SU-DHL-6 (cell line): ENCODE data around the gene ASCL2.

Experiments used
- H2AFZ ChIP-seq: fragments of 200-600 bp; sonication (generic); 2 replicates; pipeline ENCODE4 v1.6.1; 2014; ENCODE audit warnings: low read depth, mild to moderate bottlenecking, moderate library complexity, mixed read lengths, antibody characterized with exemption, low read length; ENCODE audit not compliant: severe bottlenecking
- H3F3A ChIP-seq: fragments of 200-600 bp; shearing (Covaris generic); 2 replicates; pipeline ENCODE4 v1.6.0; 2016; ENCODE audit warnings: antibody characterized with exemption, mild to moderate bottlenecking; ENCODE audit not compliant: insufficient read depth
- H3K27ac ChIP-seq: fragments of 200-600 bp; sonication (generic); 2 replicates; pipeline ENCODE4 v1.5.1; 2016; ENCODE audit warnings: low read depth, mild to moderate bottlenecking, low read length, moderate library complexity, mixed read lengths
- H3K27me3 ChIP-seq: fragments of 200-600 bp; sonication (generic), shearing (Covaris generic); 2 replicates; pipeline ENCODE4 v1.6.0; 2014; ENCODE audit warnings: mild to moderate bottlenecking, low read length
- H3K36me3 ChIP-seq: fragments of 200-600 bp; sonication (generic); 2 replicates; pipeline ENCODE4 v1.6.1; 2014; ENCODE audit warnings: mild to moderate bottlenecking, low read length, mixed read lengths
- H3K4me2 ChIP-seq: fragments of 300-600, 200-600 bp; shearing (Covaris generic), sonication (generic); 2 replicates; pipeline ENCODE4 v1.6.0; 2014; ENCODE audit warnings: low read length, low read depth, mild to moderate bottlenecking; ENCODE audit not compliant: poor library complexity, severe bottlenecking
- H3K4me3 ChIP-seq: fragments of 200-600 bp; sonication (generic); 2 replicates; pipeline ENCODE4 v1.5.1; 2014; ENCODE audit warnings: antibody characterized with exemption, low read length, mild to moderate bottlenecking, mixed read lengths; ENCODE audit not compliant: insufficient read depth, poor library complexity, severe bottlenecking
- H3K79me2 ChIP-seq: fragments of 200-600 bp; sonication (generic); 2 replicates; pipeline ENCODE4 v1.6.1; 2014; ENCODE audit warnings: mild to moderate bottlenecking, low read length, moderate library complexity; ENCODE audit not compliant: insufficient read depth
- H3K9ac ChIP-seq: fragments of 200-600 bp; sonication (generic); 2 replicates; pipeline ENCODE4 v1.7.0; 2014; ENCODE audit warnings: mild to moderate bottlenecking, low read length
- H3K9me2 ChIP-seq: fragments of 200-600 bp; sonication (generic); replicated peaks from 2 replicates; pipeline ENCODE4 v1.6.1; 2014; ENCODE audit warnings: low read length; ENCODE audit not compliant: insufficient read depth
- H3K9me3 ChIP-seq: fragments of 200-600 bp; sonication (generic); 2 replicates; pipeline ENCODE4 v1.6.1; 2014; ENCODE audit warnings: low read length, mixed read lengths; ENCODE audit not compliant: insufficient read depth
- H4K20me1 ChIP-seq: fragments of 200-600 bp; sonication (generic); 2 replicates; pipeline ENCODE4 v1.6.1; 2014; ENCODE audit warnings: low read depth, mild to moderate bottlenecking, antibody characterized with exemption, low read length, moderate library complexity, mixed read lengths
- EZH2phosphoT487 ChIP-seq: fragments of 200-600 bp; sonication (generic), shearing (Covaris generic); conservative IDR thresholded peaks from 2 replicates; pipeline ENCODE4 v1.6.1; 2018; ENCODE audit warnings: mild to moderate bottlenecking, antibody characterized with exemption, low read length, moderate library complexity, mixed read lengths
- TF ChIP-seq, protein P1 (sequence below): fragments of 200-600 bp; sonication (generic); IDR thresholded peaks from one replicate; pipeline ENCODE4 v1.5.1; 2017; ENCODE audit warnings: antibody characterized with exemption, mild to moderate bottlenecking, low read length, moderate library complexity; ENCODE audit not compliant: insufficient read depth, poor library complexity, severe bottlenecking

Gene ASCL2

GRCh38 chr11:2224254-2224653, 46.1 kb downstream of the ASCL2 start:
- Histone ChIP-seq H3K4me2 (no peak overlapping the region), H3K9me2 (no peaks in the 10 kb centered on the region), H3K4me3 (no peak overlapping the region), H3K9me3 (no peaks in the 10 kb centered on the region), H3K36me3 (no peaks in the 10 kb centered on the region), H2AFZ (no peak overlapping the region), H4K20me1 (no peaks in the 10 kb centered on the region), H3K27me3 (peaks cover 2% of the 10 kb centered on the region; the same call in 1 of the 2 replicates), H3K79me2 (no peaks in the 10 kb centered on the region), H3K9ac (no peak overlapping the region), H3K27ac (no peak overlapping the region), H3F3A (no peaks in the 10 kb centered on the region)
- TF ChIP-seq, protein P1, sequence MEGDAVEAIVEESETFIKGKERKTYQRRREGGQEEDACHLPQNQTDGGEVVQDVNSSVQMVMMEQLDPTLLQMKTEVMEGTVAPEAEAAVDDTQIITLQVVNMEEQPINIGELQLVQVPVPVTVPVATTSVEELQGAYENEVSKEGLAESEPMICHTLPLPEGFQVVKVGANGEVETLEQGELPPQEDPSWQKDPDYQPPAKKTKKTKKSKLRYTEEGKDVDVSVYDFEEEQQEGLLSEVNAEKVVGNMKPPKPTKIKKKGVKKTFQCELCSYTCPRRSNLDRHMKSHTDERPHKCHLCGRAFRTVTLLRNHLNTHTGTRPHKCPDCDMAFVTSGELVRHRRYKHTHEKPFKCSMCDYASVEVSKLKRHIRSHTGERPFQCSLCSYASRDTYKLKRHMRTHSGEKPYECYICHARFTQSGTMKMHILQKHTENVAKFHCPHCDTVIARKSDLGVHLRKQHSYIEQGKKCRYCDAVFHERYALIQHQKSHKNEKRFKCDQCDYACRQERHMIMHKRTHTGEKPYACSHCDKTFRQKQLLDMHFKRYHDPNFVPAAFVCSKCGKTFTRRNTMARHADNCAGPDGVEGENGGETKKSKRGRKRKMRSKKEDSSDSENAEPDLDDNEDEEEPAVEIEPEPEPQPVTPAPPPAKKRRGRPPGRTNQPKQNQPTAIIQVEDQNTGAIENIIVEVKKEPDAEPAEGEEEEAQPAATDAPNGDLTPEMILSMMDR: no peak
- no peak for TF ChIP-seq EZH2phosphoT487

- Histone ChIP-seq H3K27ac (no peak overlapping the region), H3K36me3 (no peaks in the 10 kb centered on the region), H3K4me3 (no peak overlapping the region), H2AFZ (no peak overlapping the region), H3K27me3 (no peaks in the 10 kb centered on the region; the same call in 1 of the 2 replicates), H3K9me3 (no peaks in the 10 kb centered on the region), H3K79me2 (no peaks in the 10 kb centered on the region), H3K9ac (no peak overlapping the region), H3K4me2 (no peak overlapping the region), H3K9me2 (no peaks in the 10 kb centered on the region), H4K20me1 (no peaks in the 10 kb centered on the region), H3F3A (no peaks in the 10 kb centered on the region)
- TF ChIP-seq EZH2phosphoT487: no peak
- TF ChIP-seq, protein P1: no peak
These were observed 47.1 kb downstream of the ASCL2 start for GRCh38 chr11:2223153-2223794.

DNA sequence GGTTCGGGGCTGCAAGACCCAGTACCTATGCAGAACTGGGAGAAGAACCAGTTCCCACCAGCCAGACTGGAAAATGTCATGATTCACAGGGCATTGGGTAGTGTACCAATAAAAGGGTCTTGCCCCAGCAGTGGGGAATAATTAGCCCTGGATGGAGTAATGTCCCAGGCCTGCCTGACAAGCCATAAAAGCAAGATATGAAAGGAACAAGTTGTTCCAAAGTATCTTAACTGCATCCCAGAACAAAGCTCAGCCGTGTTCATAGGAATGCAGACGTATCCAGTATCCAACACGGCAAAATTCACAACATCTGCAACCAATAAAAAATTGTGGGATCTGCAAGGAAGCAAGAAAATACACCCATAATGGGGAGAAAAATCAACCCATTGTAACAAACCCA, 47.9 kb downstream of the ASCL2 start:
- TF ChIP-seq, protein P1: no peak
- no peak for TF ChIP-seq EZH2phosphoT487
- Histone ChIP-seq H3K9me3 (no peaks in the 10 kb centered on the region), H4K20me1 (no peaks in the 10 kb centered on the region), H3K9me2 (no peaks in the 10 kb centered on the region), H3K4me2 (no peak overlapping the region), H3K27me3 (no peaks in the 10 kb centered on the region; the same call in 1 of the 2 replicates), H3K4me3 (no peak overlapping the region), H3F3A (no peaks in the 10 kb centered on the region), H3K79me2 (no peaks in the 10 kb centered on the region), H3K36me3 (no peaks in the 10 kb centered on the region), H2AFZ (no peak overlapping the region), H3K9ac (no peak overlapping the region), H3K27ac (no peak overlapping the region)
